CD4-positive, alpha-beta T cell treated with Interleukin-12 subunit alpha and Interleukin-12 subunit beta, for 1 hour (primary cell): ENCODE data around the gene EPHA5.

Source experiments
- DNase-seq: peaks from one replicate; pipeline ENCODE4 v3.0.0-alpha.2; 2020

Gene EPHA5

GRCh38 chr4:65670331-65671031, at the start of gene EPHA5:
TSS of gene EPHA5 (minus strand) at chr4:65670489. CDS start at chr4:65669742, 747 bp downstream.
- DNase-seq, result no peak

GRCh38 chr4:65719635-65720034, 49.3 kb upstream of the EPHA5 start:
- DNase-seq, result no peak

GRCh38 chr4:65698631-65699030, 28.3 kb upstream of the EPHA5 start:
- DNase-seq, result no peak

- DNase-seq, result no peak
Measured at GRCh38 chr4:65696436-65696835, 26.1 kb upstream of the EPHA5 start.

- no peak for DNase-seq
Measured at GRCh38 chr4:65671372-65671771, 1.1 kb upstream of the EPHA5 start.

GRCh38 chr4:65670020-65670330, 314 bp downstream of the EPHA5 start:
- DNase-seq, result no peak

- DNase-seq, result no peak
Measured at GRCh38 chr4:65669111-65670019, 924 bp downstream of the EPHA5 start.

- DNase-seq, result no peak
Measured at GRCh38 chr4:65668201-65669089, 1.8 kb downstream of the EPHA5 start.

- no peak for DNase-seq
Measured at GRCh38 chr4:65667506-65668041, 2.7 kb downstream of the EPHA5 start.

GRCh38 chr4:65665771-65666523, 4.3 kb downstream of the EPHA5 start:
- no peak for DNase-seq

GRCh38 chr4:65661471-65661870, 8.8 kb downstream of the EPHA5 start:
- no peak for DNase-seq

- no peak for DNase-seq
Measured at GRCh38 chr4:65658117-65658516, 12.2 kb downstream of the EPHA5 start.

GRCh38 chr4:65656008-65656407, 14.3 kb downstream of the EPHA5 start:
- no peak for DNase-seq

- no peak for DNase-seq
Measured at GRCh38 chr4:65654976-65655375, 15.3 kb downstream of the EPHA5 start.

- no peak for DNase-seq
Measured at GRCh38 chr4:65653740-65654361, 16.4 kb downstream of the EPHA5 start.

GRCh38 chr4:65651751-65652150, 18.5 kb downstream of the EPHA5 start:
- DNase-seq, result no peak

GRCh38 chr4:65651031-65651430, 19.3 kb downstream of the EPHA5 start:
- no peak for DNase-seq

- DNase-seq, result no peak
Measured at GRCh38 chr4:65646136-65646535, 24.2 kb downstream of the EPHA5 start.

- no peak for DNase-seq
Measured at GRCh38 chr4:65645185-65645584, 25.1 kb downstream of the EPHA5 start.

- DNase-seq, result no peak
Measured at GRCh38 chr4:65635051-65635821, 35.1 kb downstream of the EPHA5 start.

- DNase-seq, result no peak
Measured at GRCh38 chr4:65624651-65625050, 45.6 kb downstream of the EPHA5 start.
